ENCODE data around the gene CPM. TPM values are rescaled to one million over a fixed set of nuclear protein-coding genes. Genes with fewer than 3 reads are reported as not detected.

The CPM gene
- total RNA-seq, 1 experiment from 2014 or later = not detected

DNA sequence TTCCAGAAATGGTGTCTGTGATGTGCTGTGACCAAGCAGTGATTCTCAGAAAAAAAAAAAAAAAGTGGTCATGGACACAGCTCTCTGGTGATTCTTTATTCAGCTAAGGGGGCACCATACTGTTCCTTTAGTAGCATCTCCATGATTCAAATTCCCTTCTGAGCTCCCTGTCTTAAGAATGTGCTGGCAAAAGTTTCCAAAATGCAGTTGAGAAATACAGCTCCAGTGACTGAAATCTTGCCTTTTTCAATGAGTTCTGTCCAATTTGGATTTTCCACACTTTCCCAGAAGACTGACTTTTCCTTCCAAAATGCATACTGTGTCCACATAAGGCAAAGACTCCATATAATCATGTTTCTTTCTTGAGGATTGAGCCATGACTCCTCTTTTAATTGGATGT, 24.3 kb upstream of the CPM start:
- no peak for DNase-seq (ENCODE audit: low read depth)

DNA sequence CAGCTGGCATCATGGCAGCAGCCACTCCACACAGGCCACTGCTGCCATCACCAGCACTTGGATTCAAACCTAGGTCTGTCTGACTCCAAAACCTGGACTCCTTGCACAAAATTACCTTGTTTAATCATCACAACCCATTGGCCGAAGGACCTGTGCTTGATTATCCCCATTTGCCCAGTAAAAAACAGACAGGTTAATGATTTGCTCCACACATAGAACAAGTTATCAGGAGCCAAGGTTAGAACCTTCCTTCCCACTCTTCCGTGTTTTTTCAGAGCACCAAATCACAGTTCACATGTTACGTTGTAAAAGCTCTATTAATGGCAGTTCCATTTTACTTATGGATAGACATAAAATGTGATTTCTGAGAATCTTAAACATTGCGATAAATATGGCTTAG, 23.5 kb upstream of the CPM start:
- DNase-seq (ENCODE audit: low read depth) = no peak

DNA sequence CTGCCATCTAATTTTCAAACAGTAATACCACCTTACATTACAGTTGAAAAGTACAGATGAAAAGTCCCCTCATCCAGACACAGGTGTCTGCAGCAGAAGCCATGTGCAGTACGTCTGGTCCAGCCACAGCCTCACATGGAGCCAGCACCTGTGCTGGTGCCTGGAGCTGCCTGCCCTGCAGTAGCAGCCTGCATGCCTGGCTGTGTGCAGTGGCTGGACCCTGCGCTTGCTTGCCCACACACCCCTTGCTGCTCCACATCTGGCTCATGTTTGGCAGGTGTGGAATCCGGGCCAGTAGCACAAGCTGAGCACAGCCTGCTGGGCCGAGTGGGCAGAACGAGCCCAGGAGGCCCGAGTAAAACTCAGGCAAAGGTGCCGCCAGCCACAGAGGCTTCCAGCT, 21.8 kb upstream of the CPM start:
- no peak for DNase-seq (ENCODE audit: low read depth)

DNA sequence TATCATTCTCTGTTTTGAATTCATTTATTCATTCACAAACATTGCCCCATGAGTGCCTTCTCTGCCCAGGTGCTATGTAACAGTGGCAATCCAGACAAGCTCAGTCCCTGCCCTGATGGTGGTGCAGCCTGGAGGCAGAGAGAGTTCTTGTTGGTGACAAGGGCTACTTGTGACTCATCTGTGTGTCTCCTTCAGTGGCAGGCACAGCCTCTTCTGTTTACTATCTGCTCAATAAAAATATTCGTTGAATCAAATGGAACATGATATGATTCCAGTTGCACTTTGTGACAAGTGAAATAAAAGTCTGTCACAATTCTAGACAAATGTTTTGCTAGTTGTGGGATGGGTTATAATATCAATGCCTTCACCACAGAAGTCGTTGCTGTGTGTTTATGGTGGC, 20.6 kb upstream of the CPM start:
- no peak for DNase-seq (ENCODE audit: low read depth)

DNA sequence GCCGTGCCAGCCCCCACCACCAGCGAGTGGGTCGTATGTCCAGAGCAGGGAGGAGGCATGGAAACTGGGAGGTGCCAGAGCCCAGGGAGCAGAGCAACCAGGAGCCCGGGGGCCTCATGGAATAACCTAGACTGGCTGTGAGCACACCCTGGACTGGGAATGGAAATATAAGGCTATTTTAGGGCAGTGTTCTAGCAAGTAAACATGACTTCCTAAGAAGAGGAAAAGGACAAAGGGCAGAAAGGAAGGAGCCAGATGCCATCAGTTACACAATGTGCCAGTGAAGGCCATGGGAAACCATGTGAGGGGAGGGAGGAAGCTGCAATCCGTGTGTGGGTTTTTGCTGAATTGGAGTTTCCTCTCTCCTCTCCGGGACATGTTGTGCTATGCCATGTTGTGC, 18.7 kb upstream of the CPM start:
- DNase-seq (ENCODE audit: low read depth) = no peak

DNA sequence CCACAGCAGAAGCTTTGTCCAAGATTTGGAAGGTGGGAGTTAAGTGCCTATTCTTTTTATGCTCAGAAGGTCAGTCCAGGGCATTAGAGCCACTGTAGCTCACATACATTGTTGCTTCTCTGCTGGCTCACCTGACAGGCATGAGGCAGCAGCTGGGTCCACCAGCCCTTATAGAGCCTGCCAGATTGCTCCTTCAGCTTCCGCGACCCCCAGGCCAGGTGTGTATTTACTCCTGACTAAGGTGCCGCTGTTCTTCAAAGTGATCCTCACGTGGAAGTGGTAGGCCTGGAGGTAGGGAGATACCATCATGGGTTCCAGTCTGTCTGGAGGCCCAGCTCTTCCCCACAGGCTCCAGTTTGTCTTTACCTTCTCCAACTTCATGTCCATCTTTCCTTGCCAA, 17.5 kb upstream of the CPM start:
- no peak for DNase-seq (ENCODE audit: low read depth)

DNA sequence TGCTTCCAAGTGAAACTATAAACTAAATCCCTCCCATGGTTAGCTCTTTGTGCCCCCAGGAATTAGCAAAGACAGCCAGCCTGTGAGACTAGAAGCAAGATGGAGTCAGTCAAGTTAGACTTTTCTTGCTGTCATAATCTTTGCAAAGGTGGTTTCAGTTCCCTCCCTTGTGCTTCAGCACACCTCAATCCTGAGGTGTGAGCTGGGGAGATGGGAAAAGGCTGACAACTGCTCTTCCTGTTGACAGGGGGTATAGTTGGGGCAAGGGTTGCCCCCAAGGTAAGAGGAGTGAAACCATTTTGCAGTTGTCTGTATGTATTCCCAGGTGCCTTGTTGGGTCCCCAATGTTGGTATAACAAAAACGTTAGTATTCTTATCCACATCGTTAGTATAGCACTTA, 12.3 kb upstream of the CPM start:
- no peak for DNase-seq (ENCODE audit: low read depth)

DNA sequence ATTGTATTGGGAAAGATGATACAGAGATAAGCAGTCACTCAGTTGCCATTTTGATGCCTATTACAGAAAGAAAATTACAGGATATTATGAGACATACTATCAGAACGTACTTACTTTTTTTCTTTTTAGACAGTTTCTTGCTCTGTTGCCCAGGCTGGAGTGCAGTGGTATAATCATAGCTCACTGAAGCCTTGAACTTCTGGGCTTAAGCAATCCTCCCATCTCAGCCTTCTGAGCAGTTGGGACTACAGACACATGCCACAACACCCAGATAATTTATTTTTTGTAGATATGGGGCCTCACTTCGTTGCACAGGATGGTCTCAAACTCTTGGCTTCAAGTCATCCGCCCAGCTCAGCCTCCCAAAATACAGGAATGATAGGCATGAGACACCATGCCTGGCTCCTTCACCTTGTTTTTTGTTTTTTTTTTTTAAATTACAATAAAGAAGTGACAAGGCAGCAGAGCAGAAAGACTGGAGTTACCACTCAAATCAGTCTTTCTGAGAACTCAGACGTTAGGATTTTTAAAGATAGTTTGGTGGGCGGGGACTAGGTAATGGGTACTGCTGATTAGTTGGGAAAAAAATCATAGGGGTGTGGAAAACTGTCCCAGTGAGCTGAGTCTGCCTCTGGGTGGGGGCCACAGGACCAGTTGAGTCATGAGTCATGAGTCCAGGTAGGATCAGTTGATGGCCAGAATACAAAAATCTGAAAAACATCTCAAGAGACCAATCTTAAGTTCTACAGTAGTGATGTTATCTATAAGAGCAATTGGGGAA, 11.5 kb upstream of the CPM start:
- DNase-seq (ENCODE audit: low read depth) = no peak

DNA sequence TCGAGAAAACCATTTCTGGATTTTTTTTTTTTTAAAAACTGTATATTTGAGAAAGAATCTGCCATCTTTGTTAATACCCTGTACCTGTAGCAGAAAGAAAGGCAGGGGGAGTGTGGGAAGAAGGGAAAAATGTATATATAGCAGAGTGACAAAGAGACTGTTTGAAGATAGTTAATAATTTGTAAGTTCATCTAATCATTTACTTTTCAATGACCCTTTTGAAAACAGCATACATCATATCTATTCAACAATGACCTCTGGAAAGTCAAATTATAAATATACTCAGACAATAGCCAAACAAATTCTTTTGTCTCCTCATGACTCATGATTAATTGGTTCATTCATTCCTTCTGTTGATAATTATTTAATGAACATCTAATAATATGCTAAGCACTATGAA, 10.9 kb upstream of the CPM start:
- DNase-seq (ENCODE audit: low read depth) = no peak

DNA sequence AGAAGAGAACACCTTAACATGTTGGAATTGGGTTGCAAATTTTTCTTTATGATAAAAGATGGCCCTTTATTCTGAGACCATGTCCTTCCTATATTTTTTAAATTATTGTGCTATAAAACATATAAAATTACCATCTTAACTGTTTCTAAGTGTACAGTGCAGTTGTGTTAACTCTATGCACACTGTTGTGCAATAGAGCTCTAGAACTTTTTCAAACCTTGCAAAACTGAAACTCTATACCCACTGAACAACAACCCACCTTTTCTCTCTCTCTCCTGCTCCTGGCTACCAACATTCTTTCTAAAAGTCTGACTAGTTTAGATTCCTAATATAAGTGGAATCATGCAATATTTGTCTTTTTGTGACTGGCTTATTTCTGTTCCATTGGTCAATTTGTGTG, 7.8 kb upstream of the CPM start:
- no peak for DNase-seq (ENCODE audit: low read depth)

DNA sequence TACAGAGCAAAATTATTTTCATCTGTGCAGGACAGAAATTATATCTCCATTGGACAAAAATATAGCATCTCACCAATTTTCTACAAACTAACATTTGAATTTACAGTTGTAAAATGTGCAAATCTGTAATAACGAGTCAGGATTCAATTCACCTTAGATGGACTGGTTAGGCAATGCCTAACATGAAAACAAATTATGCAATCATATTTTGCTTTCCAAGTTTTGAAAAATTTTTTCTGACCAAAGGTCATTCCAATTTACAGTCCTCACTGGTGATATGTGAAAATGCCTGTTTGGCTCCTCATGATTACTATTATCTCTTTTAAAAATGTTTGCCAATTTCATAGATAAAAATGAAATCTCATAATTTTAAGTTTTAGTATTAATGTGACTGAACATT, 6.5 kb upstream of the CPM start:
- DNase-seq (ENCODE audit: low read depth) = no peak

DNA sequence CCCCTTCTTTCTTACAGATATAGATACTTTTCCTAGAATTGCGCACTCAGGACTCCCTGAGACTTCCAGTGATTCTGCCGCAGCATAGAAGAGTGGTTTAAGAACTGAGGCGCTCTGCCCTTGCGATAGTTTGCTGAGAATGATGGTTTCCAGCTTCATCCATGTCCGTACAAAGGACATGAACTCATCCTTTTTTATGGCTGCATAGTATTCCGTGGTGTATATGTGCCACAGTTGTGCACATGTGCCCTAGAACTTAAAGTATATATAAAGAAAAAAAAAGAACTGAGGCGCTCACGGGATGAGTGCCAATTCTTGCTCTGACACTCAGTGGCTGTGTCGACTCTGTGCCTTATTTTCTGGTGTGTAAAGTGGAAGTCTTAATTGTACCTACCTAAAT, 1.4 kb upstream of the CPM start:
- no peak for DNase-seq (ENCODE audit: low read depth)

DNA sequence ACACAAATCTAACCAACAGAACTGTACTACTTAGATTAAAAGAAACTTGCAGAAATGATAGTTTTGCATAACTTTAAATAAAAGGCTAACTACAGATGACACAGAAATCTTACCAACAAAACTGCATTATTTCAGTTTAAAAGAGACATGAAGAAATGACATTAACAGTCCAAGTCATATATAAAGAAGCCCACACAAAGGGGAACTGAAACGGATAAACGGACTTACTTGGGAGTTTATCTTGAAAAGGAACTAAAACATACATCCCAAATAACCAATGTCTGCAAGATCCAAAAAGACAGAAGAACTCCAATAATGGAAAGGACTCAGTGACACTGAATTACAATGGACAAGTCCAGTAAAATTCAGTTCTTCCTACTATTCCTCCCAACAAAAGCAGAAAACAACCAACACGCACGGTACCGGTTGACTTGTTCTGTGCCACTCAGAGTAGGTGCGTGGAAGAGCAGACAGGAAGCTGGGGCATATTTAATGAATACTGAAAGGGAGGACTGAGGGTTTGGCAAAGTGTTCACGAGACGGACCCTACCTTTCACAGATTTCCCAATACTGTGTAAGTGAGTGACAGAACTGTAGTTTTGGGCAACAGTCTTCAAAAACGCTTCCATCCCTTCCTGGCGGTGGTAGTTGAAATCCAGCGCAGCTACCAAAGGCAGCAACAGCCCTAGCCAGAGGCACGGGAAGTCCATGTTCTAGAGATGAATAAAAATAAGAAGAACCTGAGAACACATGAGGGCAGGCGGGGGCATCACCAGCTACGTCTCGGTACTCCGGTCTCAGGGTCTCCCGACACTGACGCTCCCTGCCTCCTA, 627 bp downstream of the CPM start:
- no peak for DNase-seq (ENCODE audit: low read depth)

DNA sequence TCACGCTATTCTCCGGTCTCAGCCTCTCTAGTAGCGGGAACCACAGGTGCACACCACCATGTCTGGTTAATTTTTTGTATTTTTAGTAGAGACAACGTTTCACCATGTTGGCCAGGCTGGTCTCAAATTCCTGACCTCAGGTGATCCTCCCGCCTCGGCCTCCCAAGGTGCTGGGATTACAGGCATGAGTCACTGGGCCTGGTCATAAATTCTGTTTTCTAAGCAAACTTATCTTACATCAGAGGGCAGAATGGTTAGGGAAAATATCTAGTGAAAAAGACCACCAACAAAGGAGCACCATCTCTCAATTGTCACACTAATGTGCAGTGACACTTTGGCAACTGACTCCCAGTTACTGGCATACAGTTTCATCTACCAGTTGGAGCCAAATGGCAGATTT, 2.8 kb downstream of the CPM start:
- no peak for DNase-seq (ENCODE audit: low read depth)

DNA sequence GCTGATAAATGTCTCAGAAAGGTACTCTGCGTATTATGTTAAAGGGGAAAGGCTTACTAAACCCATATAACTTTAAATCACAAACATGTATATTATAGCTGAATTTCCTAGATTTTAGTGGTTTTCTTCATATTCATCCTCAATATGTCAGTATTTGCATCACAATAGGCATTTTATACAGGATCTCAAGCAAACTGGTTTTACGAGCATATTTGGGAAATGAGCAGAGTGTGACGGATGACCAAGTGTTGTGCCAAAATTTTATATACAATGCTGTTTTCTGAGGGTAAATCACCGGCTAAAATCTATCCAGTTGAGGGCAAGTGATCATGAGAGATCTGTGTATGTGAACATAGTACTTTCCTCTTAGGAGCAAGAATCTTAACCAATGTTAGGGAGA, 8.4 kb downstream of the CPM start:
- no peak for DNase-seq (ENCODE audit: low read depth)

DNA sequence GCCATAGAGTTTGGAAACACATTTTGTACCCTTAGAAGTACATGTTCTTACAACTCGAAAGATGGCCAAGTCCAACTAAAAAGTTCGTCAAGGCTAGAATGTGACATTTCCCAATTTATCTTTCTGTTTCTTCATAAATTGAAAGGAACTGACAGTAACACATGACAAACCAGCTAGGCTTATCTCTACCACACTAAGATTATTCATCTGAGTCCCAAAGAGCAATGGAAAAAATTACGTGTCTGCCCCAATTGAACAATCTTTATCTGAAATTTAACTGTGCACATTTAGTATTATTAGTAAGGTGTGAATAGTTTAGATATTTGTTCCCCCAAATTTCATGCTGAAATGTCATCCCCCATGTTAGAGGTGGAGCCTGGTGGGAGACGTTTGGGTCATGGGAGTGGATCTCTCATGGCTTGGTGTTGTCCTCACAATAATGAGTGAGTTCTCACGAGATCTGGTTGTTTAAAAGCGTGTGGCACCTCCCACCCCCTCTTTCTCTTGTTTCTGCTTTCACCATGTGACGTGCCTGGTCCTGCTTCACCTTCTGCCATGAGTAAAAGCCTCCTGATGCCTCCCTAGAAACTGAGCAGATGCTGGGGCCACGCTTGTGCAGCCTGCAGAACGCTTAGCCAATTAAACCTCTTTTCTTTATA, 13.3 kb downstream of the CPM start:
- no peak for DNase-seq (ENCODE audit: low read depth)

DNA sequence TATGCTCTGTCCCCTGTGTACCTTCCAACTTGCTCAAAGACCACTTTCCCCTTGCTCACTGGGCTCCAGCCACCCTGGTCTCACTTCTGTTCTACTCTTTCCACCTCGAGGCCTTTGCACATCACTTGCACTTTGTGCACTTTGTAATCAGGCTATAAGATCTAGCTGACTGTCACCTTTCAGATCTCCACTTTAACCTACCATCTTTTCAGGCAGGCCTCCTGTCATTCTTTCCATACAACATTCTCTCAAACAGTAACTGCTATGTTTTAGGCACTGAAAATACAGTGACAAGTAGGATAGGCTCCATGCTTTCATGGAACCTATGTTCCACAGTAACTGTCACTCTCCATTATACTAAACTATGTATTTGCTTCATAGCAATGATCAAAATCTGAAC, 14.0 kb downstream of the CPM start:
- DNase-seq (ENCODE audit: low read depth) = no peak

DNA sequence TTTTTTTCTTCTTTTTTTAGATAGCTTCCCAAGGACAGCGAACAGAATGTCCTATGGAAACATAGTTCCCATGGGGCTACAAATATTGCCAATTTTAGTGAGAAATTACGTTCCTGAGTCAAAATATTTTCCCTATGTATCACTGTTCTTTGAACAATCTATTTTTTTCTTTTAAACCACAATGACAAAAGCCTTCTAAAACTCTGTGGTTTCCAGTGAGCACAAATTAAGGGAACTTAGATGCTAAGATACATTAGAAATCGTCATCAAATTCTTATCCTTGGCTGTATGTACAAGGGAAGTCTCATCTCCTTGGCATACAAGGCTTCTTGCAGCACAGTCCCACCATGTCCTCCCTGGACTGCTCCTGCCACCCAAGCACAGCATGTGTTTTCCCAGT, 17.9 kb downstream of the CPM start:
- DNase-seq (ENCODE audit: low read depth) = peak; percentile 86

DNA sequence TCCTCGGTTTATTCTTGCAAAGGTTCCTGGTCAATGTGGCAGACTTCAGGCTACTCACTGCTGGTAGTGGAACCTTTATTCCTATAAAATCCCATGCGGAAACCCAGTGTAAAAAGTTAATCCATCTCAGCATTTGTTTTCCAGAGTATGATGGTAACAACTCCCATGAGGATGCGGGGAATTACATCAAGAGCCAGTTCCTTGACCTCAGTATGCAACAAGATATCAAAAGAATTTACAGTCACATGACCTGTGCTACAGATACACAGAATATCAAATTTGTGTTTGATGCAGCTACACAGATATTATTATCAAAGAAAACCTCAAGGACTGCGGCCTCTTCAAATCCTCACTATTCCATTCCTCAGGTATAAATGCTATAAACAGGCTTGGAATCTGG, 19.3 kb downstream of the CPM start:
- no peak for DNase-seq (ENCODE audit: low read depth)

DNA sequence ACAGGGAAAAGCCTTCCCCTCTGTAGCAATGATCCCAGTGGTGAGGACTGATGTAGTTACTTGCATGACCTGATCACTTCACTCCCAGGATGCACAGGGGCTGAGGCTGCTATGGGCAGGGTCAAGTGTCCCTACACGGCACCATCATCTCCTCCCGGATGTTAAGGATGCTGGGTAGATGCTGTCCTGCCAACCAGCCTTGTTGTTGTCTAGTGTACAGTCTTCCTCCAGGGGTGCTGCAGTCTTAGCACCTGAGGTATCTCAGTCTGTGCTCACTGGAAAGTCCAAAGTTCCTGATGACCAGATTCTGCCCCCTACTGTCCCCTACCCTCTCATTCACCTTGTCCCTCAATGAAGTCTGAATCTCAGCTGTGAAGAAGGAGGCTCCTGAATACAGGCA, 20.1 kb downstream of the CPM start:
- DNase-seq (ENCODE audit: low read depth) = no peak

DNA sequence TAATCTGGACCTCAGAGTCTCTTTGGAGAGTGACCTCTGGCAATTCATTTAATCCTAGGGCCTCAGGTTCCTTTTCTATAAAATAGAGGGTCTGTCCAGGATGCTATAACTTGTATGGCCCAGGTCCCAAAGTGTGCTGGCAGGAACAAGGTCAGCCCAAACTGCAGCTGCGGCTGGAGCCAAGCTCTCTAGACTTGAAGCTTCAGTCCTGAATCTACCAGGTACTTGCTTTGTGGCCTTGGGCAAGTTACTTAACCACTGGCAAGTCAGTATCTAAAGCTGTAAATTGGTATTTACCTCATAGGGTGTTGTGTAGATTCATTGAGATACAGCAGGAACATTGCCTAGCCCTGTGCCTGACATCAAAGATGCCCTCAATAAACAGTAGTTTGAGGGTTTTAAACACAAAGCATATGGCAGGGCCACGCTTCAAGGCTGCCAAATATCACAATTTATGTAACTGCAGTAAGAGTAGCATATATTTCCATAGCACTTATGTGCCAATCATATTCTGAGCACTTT, 21.7 kb downstream of the CPM start:
- no peak for DNase-seq (ENCODE audit: low read depth)

DNA sequence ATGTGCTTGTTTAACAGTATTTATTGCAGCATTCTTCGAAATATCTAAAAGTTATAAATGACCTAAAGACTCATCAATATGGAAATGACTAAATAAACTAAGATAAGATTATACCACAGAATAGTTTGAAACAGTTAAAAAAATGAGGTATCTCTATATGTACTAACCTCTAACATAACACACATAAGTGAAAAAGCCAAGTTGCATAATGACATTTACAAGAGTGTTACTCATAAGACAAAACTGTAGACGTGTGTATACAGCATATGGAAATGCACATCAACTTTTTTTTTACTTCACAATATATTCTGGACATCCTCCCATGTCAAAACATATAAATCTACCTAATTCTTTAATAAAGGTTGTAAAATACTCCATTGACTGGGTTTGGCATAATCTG, 22.8 kb downstream of the CPM start:
- no peak for DNase-seq (ENCODE audit: low read depth)
